SU-DHL-6 (cell line): ENCODE data around the gene PTPRG.

Experiments
- CTCF ChIP-seq: fragments of 200-600 bp; sonication (generic); IDR thresholded peaks from one replicate; pipeline ENCODE4 v1.5.1; 2017; ENCODE audit warnings: antibody characterized with exemption, mild to moderate bottlenecking, low read length, moderate library complexity; ENCODE audit not compliant: insufficient read depth, poor library complexity, severe bottlenecking
- EZH2phosphoT487 ChIP-seq: fragments of 200-600 bp; sonication (generic), shearing (Covaris generic); conservative IDR thresholded peaks from 2 replicates; pipeline ENCODE4 v1.6.1; 2018; ENCODE audit warnings: mild to moderate bottlenecking, antibody characterized with exemption, low read length, moderate library complexity, mixed read lengths

DNA sequence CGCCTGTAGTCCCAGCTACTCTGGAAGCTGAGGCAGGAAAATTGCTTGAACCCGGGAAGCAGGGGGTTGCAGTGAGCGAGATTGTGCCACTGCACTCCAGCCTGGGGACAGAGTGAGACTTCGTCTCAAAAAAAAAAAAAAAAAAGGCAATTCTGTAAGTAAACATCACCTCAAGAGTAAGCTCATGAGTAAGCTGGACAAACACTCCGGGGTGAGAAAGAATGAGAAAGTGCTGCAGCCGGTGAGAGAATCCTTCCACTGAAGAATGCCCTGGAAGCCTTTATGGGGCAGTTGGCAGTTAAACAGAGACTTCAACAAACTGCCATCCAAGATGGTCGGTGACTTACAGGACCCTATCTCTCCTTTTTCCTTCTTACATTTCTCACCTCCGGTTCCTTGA is 764.5 kb downstream of the PTPRG start:
- no peak for TF ChIP-seq CTCF
- no peak for TF ChIP-seq EZH2phosphoT487
